COLO829 (cell line): ENCODE results near the gene MBOAT1.
"Not testable (repeated sequence)": the region's sequence is repeated elsewhere in the genome, so short reads cannot be mapped to it uniquely, and the experiment has no call there.

Experiments
- DNase-seq: peaks from one replicate; pipeline ENCODE4 v3.0.0; 2012; ENCODE audit warnings: low spot score

Gene MBOAT1

DNA sequence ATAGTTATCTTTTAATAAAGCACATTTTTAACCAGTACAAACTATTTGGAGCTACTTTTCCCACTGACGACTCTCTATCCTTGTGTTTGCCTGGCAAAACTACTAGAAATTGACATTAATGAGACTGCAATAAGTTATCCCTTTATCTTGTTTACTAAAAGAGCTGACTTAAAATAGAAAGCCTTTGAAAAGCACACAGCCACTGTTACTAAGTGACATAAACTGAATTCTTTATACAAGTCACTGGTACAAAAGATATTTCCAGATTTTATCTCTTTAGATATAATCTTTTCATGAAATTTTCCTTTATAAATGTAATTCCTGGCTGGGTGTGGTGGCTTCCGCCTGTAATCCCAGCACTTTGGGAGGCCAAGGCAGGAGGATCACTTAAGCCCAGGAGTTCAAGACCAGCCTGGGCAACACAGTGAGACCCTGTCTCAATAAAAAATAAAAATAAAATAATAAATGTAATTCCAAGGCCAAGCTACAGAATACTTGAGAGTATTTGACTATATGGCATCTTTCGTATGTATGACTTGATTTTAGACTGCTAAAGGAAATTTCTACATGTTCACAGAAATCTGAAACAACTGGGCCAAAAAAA is 9.5 kb downstream of the MBOAT1 start:
- DNase-seq = no peak

DNA sequence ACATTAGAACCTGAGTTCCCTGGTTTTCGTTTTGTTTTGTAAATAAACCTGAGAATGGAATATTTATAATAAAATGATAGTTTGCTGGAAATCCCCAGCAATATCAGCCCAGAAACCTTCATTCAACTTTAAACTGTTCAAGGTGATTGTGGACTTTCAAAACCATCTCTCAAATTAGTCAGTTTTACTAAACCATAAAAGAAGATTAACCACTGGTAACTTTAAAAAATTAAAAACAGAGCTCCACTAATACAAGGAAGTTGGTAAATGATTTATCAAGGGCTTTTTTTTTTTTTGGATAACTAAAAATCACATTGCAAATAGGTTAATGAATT is 10.0 kb downstream of the MBOAT1 start:
- DNase-seq = no peak

GRCh38 chr6:20200761-20201630 is 11.3 kb downstream of the MBOAT1 start:
- no peak for DNase-seq

DNA sequence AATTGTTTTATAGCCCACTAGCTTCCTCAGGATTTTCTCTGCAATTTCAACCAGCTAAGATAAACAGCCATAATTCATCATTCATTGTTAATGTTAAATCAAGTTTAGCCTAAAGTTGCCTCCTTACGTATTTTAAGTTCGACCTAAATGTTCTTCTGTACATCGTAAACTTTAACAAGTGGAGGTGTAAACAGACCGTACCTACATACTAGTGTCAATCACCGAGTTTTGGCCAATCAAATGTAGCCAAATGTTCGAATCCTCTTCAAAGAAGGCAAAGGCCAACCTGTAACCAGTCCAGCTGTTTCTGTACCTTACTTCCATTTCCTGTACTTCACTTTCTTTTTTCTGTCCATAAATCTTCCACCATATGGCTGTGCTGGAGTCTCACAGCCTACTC is 13.5 kb downstream of the MBOAT1 start:
- no peak for DNase-seq

DNA sequence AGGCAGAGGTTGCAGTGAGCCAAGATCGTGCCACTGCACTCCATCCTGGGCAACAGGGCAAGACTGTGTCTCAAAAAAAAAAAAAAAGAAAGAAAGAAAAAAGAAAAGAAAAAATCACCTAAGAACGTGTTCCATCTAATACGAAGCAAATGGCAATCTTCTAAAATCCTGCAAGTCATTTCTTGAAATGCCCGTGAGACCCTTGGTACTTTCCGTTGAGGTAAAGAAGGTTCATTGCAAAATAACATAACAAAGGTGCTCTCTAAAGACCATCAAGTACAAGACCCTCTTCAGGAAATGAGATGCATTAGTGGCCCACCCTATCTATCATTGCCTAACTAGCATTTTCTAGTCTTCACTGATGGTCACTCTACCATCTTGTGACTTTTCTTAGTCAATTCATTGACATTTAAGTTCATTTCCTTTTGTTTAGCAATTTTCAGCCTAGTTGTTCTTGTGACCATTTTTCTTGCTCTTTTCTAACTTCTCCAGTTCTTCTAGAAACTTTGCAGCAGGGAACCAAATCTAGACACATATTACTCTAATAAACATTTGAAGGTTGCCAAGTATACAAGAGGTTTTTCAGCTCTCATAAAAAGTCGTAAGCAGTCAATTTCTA is 14.0 kb downstream of the MBOAT1 start:
- no peak for DNase-seq

DNA sequence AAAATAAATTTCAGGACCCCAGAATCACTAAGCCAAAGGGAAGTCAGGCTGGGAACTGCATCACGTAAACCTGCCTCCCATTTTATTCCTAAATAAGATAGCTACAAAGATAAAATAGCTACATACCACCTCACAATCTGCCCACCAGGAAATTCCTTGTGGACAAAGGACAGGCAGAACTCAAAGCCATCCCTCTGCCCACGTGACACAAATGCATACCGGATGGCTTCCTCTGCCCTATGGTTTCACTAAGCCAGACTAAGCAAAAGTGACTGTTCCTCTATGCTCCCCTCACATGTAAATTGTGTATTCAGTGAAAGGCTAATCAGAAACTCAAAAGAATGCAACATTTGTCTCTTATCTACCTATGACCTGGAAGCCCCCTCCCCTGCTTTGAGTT is 15.0 kb downstream of the MBOAT1 start:
- no peak for DNase-seq

DNA sequence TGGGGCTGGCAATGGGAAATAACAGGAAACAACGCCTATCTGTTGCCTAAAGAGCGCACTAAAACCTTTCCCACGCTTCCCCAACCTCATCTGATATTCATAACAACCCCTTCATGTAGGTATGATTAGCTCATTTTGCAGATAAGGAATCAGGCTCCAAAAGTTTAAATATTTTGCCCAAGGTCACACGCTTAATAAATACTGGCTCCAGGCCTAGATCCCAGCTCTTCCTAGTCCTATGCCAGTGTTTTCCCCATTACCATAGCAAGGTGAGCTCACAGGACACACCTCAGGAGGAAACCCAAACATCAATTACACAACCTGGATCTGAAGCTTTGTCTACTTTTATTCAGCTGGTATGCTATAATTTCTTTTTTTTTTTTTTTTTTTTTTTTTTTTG is 19.6 kb downstream of the MBOAT1 start:
- DNase-seq = peak; percentile 82

- DNase-seq = no peak
Observed at GRCh38 chr6:20191992-20192391, 20.3 kb downstream of the MBOAT1 start.

- no peak for DNase-seq
Observed at GRCh38 chr6:20188630-20189075, 23.6 kb downstream of the MBOAT1 start.

DNA sequence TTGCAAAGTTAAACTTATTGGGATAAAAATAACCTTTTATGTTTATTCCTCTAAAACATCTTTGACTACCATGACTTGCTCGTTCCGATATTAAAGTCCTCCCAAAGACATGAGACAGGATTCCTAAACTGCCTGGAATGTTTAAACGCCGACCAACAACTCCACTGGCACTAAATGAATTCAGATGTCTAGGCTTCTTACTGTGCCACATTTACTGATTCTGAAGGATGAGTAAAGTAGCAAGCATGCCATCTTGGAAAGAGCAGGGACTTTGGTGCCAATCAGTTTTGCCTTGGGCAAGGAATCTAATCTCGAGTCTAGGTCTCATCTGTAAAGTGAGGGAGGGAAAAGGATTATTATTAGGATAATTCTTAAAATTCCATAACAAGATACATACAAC is 25.3 kb downstream of the MBOAT1 start:
- DNase-seq = no peak

GRCh38 chr6:20183706-20184105 is 28.6 kb downstream of the MBOAT1 start:
- no peak for DNase-seq

GRCh38 chr6:20182926-20183521 is 29.2 kb downstream of the MBOAT1 start:
- no peak for DNase-seq

- DNase-seq = no peak
Observed at GRCh38 chr6:20182069-20182468, 30.2 kb downstream of the MBOAT1 start.

DNA sequence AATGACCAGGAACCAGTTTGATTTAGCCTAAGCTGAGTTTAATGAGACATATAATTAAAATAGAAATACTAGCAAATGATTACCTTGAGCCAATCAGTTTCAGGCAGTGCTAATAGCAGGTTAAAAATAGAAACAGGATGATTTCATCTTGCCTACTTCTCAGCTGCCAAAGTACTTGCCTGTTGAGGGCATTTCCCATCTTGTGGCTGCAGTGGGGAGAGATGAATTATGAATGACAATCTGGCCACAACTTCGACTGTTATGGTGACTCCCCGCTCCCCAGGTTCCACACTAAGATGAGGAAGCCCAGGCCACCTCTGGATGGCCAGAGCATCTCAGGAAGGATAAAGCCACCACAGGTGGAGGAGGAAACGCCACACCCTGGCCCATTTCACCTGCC is 31.3 kb downstream of the MBOAT1 start:
- DNase-seq = no peak

DNA sequence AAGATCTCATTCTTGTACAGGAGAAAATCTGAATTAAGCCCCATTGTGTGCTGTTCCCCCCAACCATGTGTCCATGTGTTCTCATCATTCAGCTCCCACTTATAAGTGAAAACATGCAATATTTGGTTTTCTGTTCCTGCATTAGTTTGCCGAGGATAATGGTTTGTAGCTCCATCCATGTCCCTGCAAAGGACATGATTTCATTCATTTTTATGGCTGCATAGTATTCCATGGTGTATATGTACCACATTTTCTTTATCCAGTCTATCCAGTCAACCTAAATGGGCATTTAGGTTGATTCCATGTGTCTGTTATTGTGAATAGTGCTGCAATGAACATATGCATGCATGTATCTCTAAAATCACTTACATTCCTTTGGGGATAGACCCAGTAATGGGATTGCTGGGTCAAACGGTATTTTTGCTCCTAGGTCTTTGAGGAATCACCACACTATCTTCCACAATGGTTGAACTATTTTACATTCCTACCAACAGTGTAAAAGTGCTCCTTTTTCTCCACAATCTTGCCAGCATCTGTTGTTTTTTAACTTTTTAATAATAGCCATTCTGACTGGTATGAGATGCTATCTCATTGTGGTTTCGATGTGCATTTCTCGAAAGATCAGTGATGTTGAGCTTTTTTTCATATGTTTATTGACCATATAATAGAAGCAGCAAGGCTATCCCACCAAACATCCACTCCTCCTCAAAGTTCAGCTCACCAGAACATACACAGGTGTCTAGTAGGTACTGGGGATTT is 32.8 kb downstream of the MBOAT1 start:
- not testable (repeated sequence) for DNase-seq

GRCh38 chr6:20178327-20178726 is 33.9 kb downstream of the MBOAT1 start:
- no peak for DNase-seq

- DNase-seq = no peak
Observed at GRCh38 chr6:20175810-20176410, 36.4 kb downstream of the MBOAT1 start.

DNA sequence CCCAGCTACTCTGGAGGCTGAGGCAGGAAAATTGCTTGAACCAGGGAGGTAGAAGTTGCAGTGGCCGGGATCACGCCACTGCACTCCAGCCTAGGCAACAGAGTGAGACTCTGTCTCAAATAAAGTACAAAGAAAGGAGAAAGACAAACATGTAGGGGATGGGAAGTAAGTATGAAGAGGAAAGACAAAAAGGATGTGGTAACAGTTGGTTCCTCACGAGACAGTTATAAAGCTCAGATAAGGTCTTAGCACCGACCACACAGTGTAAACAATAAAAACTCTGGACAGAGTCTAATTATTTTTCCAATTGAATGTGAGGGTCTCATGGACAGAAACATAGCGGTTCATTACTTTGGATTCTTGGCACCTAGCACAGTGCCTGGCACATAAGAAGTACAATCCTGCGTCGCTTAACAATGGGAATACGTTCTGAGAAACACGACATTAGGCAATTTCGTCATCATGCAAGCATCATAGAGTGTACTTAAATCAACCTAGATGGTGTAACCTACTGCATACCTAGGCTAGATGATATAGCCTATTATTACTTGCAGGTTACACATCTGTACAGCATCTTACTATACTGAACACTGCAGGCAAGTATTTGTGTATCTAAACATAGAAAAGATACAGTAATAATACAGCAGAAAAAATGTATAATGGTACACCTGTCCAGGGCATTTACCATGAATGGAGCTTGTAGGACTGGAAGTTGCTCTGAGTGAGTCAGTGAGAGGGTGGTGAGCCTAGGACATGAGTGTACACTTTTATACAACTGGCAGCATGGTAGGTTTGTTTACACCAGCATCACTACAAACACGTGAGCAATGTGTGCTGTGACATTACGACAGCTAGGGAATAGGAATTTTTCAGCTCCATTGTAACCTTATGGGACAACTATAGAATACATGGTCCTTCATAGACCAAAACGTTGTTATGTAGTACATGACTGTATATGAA is 38.2 kb downstream of the MBOAT1 start:
- DNase-seq = no peak

DNA sequence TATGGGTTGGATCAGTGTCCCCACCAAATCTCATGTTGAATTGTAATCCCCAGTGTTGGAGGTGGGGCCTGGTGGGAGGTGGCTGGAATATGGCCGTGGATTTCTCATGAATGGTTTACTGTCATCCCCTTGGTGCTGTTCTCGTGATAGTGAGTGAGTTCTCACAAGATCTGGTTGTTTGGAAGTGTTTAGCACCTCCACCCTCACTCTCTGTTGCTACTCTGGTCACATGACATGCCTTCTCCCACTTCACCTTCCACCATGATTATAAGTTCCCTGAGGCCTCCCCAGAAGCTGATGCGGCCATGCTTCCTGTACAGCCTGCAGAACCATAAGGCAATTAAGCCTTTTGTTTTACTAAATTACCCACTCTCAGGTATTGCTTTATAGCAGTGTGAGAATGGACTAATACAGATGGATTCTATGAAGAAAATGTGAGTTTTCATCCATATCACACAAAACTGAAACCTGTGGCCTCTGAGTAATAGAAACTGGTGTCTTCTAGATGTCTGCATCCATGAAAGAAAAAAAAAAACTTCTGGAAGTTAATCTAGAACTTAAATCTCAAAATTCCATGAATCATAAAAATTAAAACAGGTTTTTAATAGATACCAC is 39.3 kb downstream of the MBOAT1 start:
- no peak for DNase-seq
